Panc1 (cell line): ENCODE data around the gene NOXO1.

Experiments
- CTCF ChIP-seq: fragments of 450-650 bp; IDR thresholded peaks from 2 replicates; pipeline ENCODE4 v1.5.1; 2017; ENCODE audit warnings: mild to moderate bottlenecking
- POLR2AphosphoS5 ChIP-seq: IDR thresholded peaks from 2 replicates; pipeline ENCODE4 v1.6.1; 2012; ENCODE audit warnings: mild to moderate bottlenecking, low read depth, low read length, moderate library complexity
- TCF7L2 ChIP-seq: IDR thresholded peaks from 2 replicates; pipeline ENCODE4 v1.6.1; 2011; ENCODE audit warnings: mild to moderate bottlenecking, low read depth, low read length, inconsistent platforms
- TF ChIP-seq, protein P1 (sequence below), 2 experiments: IDR thresholded peaks; 2 replicates each; pipeline ENCODE4 v1.6.1; 2011 to 2012; ENCODE audit warnings: low read depth in 2 of 2, control low read depth in 1 of 2, low read length in 1 of 2, mild to moderate bottlenecking in 1 of 2, moderate library complexity in 1 of 2; ENCODE audit not compliant: insufficient read depth in 1 of 2

- TF ChIP-seq, protein P1, sequence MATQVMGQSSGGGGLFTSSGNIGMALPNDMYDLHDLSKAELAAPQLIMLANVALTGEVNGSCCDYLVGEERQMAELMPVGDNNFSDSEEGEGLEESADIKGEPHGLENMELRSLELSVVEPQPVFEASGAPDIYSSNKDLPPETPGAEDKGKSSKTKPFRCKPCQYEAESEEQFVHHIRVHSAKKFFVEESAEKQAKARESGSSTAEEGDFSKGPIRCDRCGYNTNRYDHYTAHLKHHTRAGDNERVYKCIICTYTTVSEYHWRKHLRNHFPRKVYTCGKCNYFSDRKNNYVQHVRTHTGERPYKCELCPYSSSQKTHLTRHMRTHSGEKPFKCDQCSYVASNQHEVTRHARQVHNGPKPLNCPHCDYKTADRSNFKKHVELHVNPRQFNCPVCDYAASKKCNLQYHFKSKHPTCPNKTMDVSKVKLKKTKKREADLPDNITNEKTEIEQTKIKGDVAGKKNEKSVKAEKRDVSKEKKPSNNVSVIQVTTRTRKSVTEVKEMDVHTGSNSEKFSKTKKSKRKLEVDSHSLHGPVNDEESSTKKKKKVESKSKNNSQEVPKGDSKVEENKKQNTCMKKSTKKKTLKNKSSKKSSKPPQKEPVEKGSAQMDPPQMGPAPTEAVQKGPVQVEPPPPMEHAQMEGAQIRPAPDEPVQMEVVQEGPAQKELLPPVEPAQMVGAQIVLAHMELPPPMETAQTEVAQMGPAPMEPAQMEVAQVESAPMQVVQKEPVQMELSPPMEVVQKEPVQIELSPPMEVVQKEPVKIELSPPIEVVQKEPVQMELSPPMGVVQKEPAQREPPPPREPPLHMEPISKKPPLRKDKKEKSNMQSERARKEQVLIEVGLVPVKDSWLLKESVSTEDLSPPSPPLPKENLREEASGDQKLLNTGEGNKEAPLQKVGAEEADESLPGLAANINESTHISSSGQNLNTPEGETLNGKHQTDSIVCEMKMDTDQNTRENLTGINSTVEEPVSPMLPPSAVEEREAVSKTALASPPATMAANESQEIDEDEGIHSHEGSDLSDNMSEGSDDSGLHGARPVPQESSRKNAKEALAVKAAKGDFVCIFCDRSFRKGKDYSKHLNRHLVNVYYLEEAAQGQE (IDR thresholded peaks at IDR 0.05; ENCODE audit: insufficient read depth in 1 of 2, low read depth in 2 of 2, low read length in 1 of 2), result no peak
- TF ChIP-seq CTCF (peak; percentile 74; the same call in 1 of the 2 replicates), POLR2AphosphoS5 (no peak), TCF7L2 (no peak)
These were observed 39.9 kb downstream of the NOXO1 start for GRCh38 chr16:1941162-1942046.
